ENCODE data around the gene CYB5R4.
"Not testable (repeated sequence)": the region's sequence is repeated elsewhere in the genome, so short reads cannot be mapped to it uniquely, and the experiment has no call there.

Gene CYB5R4

DNA sequence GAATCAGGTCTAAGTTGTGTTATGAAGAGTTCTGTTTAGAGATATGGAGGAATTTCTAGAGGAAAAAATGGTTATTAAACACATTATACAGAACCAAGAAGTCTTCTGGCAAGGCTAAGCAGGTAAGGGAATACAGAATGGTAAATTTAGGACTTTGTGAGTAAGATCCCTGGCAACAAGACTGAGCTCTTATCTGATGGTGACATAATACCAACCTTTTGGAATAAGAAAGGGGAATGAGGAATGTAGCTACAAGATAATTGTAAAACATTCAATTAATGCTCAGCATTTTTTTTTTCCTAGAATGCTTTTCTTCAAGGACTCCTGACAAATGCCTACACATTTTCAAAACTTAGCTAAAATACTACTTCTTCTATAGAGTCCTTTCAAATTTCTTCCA, 51.8 kb downstream of the CYB5R4 start:
- DNase-seq (ENCODE audit: low spot score): no peak

DNA sequence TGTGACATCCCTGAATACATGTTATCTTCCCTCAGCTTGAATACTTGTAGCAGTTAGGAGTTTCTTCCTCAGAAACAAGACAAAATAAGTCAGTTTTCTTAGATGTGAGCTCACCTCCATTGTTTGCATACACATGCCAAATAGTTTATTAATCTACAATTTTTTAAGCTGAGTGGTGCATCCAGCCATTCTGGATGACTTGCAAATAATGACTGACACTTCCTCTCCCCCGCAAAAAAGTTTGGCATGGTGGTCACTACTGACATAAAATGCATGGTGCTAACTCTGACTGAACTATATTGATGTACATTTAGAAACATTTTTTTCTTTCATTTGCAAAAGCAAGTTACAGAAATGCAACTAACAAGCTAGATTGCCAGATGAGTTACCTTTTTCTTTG, 55.5 kb downstream of the CYB5R4 start:
- no peak for DNase-seq (ENCODE audit: low spot score)

GRCh38 chr6:83917001-83917400, 57.5 kb downstream of the CYB5R4 start:
- DNase-seq (ENCODE audit: low spot score): no peak

- no peak for DNase-seq (ENCODE audit: low spot score)
These were observed 60.5 kb downstream of the CYB5R4 start for GRCh38 chr6:83920017-83920416.

DNA sequence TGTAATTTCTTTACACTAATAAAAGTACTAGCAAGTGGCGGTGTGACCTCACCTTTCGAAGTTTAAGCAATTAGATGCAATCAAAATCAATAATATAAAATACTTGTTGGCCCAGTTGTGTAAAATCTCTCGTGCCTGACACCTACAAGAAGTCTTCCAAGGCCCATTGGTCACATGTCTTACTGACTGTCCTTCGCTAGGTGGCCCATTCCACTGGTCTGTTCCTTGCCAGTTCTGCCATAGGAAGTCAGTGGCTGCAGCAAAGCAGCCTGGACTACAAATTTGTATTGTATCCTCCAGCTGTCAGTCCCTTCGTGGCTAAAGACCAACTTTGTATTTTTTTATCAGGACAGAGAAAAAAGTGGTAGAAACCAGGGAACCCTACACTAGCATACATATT, 61.8 kb downstream of the CYB5R4 start:
- no peak for DNase-seq (ENCODE audit: low spot score)

DNA sequence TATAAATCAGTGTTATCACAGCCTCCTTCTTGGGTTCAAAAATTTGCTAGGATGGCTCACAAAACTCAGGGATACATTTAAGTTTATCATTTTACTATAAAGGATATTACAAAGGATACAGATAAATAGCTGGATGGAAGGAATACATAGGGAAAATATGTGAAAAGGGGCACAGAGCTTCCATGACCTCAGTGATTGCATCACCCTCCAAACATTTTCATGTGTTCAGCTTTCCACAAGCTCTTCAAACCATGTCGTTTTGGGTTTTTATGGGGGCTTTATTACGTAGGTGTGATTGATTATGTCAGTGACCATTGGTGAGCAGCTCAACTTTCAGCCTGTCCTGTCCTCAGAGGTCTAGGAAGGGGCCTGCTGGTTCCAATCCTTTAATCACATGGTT, 68.0 kb downstream of the CYB5R4 start:
- DNase-seq (ENCODE audit: low spot score): no peak

DNA sequence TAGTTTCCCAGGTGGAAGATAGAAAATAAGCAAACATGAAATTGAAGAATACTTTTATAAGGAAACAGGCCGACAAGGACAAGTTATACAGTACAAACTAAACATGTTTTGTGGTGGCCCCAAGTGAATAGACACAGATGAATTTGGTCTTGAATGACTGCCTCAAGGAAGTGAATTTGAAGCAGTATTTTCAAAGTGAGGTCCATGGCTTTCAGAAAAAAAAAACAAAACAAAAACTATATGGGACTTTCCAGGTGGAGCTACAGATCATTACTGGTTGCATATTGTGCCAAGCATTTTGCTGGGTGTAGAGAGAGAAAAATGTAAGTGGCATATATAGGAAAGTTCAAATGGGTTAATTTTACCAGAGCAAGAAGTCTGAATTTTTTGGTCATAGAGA, 68.8 kb downstream of the CYB5R4 start:
- DNase-seq (ENCODE audit: low spot score): peak; percentile 20

DNA sequence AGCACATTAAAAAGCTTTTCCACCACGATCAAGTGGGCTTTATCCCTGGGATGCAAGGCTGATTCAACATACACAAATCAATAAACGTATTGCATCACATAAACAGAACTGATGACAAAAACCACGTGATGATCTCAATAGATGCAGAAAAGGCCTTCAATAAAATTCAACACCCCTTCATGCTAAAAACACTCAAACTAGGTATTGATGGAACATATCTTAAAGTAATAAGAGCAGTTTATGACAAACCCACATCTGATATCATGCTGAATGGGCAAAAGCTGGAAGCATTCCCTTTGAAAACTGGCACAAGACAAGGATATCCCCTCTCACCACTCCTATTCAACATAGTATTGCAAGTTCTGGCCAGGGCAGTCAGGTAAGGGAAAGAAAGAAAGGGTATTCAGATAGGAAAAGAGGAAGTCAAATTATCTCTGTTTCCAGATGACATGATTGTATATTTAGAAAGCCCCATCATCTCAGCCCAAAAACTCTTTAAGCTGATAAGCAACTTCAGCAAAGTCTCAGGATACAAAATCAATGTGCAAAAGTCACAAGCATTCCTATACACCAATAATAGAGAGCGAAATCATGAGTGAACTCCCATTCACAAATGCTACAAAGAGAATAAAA, 86.8 kb downstream of the CYB5R4 start:
- not testable (repeated sequence) for DNase-seq (ENCODE audit: low spot score)

GRCh38 chr6:83947983-83948382, 88.5 kb downstream of the CYB5R4 start:
- DNase-seq (ENCODE audit: low spot score): not testable (repeated sequence)

DNA sequence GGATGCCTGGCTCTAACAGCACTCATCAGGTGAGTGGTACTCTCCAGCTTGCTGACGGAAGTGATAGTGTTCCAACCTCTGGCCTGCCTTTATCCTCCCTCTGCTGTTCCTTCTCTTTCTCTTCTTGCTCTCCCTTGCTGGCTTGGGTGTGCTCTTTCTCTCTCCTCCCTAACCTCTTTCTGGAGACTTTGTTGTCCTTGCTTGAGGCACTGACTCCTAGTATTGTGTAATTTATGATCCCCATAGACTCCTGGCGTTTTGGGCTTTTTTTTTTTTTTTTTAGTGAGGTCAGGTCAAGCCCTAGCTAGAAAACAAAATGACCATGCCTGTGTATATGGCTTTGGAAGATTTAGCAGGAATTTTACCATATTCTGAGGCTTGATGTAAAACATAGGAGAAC, 89.4 kb downstream of the CYB5R4 start:
- no peak for DNase-seq (ENCODE audit: low spot score)

DNA sequence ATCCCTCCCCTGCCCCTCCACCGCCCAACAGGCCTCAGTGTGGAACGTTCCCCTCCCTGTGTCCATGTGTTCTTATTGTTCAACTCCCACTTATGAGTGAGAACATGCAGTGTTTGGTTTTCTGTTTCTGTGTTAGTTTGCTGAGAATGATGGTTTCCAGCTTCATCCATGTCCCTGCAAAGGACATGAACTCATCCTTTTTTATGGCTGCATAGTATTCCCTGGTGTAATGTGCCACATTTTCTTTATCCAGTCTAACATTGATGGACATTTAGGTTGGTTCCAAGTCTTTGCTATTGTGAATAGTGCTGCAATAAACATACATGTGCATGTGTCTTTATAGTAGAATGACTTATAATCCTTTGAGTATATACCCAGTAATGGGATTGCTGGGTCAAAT, 91.9 kb downstream of the CYB5R4 start:
- not testable (repeated sequence) for DNase-seq (ENCODE audit: low spot score)

DNA sequence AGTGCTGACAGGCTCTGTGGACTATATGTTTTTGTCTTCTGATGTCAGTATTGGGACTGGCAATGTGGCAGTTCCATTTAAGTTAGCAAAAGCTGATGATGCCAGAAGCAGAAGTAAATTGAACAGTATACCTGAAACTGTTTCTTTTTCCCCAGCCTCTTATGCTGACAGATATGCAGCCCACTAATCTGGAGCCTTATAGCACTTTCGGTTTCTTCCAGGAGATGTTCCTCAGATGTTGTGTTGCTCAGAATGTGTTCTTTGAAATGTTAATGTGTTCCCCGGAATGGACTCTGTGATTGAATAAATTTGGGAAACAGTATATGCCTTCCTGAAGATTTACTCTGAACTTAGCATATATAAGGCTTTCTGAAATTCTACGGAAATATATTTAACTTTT, 93.3 kb downstream of the CYB5R4 start:
- DNase-seq (ENCODE audit: low spot score): no peak

- DNase-seq (ENCODE audit: low spot score): no peak
These were observed 94.9 kb downstream of the CYB5R4 start for GRCh38 chr6:83954371-83954770.

GRCh38 chr6:83958241-83958685, 98.8 kb downstream of the CYB5R4 start:
- peak; percentile 23 for DNase-seq (ENCODE audit: low spot score)

DNA sequence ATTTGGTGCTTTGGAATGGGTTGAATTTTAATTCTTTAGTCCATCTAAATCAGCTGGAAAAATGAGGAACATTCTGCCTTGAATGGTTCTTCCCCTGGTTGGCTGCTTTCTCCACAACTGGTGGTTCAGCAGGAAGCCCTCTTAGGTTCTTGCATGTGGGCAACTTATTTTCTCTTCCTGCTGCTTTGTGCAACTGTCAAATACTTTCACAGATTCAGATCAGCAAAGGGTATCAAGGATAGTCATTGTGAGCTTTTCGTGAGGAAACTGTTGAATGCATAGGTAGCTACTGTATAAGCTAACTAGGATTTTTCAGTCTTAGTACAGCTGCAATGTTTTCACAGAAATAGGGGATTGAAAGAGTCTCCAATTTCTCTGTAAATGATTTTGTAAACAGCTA, 101.2 kb downstream of the CYB5R4 start:
- no peak for DNase-seq (ENCODE audit: low spot score)

DNA sequence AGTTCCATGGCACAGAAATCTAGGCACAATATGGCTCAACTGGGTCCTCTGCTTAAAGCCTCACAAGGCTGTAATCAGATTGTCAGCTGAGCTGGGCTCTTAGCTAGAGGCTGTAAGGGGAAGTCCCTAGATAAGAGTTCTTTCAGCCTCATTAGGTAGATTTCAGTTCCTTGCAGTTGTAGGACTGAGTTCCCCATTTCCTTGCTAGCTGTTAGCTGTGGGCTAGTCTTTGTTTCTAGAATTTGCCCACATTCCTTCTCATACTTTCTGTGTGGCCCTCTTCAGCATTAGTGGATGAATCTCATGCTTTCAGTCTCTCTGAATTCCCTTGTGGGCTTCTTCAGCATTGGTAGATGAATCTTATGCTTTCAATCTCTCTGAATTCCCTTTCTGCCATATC, 103.1 kb downstream of the CYB5R4 start:
- no peak for DNase-seq (ENCODE audit: low spot score)

DNA sequence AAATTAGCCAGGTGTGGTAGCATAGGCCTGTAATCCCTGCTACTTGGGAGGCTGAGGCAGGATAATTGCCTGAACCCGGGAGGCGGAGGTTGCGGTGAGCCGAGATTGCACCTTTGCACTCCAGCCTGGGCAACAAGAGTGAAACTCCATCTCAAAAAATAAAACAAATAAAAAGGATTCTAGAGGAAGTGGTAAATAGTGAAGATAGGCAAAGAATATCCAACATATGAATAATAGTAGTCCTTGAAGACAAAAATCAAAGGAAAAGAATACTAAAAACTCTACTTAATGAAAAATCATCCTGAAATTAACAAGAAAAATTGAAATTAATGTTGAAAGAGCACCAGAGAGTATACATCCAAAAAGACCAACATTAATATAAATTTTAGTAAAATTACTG, 107.0 kb downstream of the CYB5R4 start:
- DNase-seq (ENCODE audit: low spot score): no peak

DNA sequence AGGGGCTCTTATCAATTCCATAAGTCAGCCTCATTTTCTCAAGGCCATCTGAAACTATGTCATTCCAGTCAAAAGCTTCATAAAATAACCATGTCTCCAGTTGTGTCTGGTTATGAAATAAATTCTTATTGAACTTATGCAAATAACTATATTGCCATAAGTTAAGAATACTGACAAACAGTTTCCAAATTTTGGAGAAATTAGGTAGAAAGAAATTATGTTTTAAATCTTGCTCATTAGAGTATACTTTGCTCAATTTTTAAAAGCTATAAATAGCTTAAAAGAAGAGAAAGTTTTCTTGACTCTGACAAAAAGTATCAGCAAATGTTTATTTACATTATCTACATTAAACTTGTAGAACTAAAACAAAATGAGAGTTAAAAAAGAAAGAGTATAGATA, 111.1 kb downstream of the CYB5R4 start:
- no peak for DNase-seq (ENCODE audit: low spot score)

- no peak for DNase-seq (ENCODE audit: low spot score)
These were observed 115.0 kb downstream of the CYB5R4 start for GRCh38 chr6:83974409-83975050.

DNA sequence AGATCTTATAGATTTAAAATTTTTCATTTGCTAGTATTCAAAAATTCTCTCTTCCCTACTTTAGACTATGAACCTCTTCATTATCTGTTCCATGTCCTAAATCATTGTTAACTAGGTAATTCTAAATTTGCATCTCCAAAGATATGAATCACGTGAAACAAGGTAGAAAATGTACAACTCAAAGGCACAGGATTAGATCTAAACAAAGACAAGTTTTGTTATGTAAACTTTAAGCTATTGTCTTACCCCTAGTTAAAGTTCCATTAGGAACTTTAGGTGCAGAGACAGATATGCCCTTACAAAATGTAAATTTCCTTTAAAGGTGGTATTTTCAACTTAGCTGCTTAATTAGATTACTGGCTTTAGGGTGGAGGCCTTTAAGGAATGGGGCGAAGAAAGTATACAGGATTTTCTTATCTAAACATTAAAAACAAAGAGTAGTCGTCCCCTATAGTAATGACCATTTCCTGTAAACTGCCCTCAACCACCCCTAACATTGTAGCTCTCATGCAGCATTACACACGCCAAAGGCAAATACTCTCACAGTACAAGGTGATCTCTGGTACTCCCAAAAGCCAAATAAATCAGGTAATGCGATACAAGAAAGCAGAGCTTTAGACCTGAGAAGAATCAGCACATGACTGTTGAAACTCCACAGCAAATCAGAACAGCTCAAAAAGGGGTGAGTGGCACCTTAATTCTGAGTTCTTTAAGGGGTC, 116.7 kb downstream of the CYB5R4 start:
- no peak for DNase-seq (ENCODE audit: low spot score)

- DNase-seq (ENCODE audit: low spot score): peak; percentile 36
These were observed 117.4 kb downstream of the CYB5R4 start for GRCh38 chr6:83976871-83977270.

GRCh38 chr6:83978324-83978734, 118.8 kb downstream of the CYB5R4 start:
- peak; percentile 6 for DNase-seq (ENCODE audit: low spot score)

GRCh38 chr6:83978997-83979396, 119.5 kb downstream of the CYB5R4 start:
- DNase-seq (ENCODE audit: low spot score): no peak
